ENCODE results near the gene ITPRIPL2.

Gene ITPRIPL2

GRCh38 chr16:19073344-19073743 is 40.4 kb upstream of the ITPRIPL2 start:
- no peak overlapping the region for H3K4me3 ChIP-seq (replicated peaks in 1 of 2; ENCODE audit: low read depth in 2 of 2, low read length in 2 of 2)
- DNase-seq (ENCODE audit: low read depth in 2 of 2): no peak
- TF ChIP-seq, protein P1, sequence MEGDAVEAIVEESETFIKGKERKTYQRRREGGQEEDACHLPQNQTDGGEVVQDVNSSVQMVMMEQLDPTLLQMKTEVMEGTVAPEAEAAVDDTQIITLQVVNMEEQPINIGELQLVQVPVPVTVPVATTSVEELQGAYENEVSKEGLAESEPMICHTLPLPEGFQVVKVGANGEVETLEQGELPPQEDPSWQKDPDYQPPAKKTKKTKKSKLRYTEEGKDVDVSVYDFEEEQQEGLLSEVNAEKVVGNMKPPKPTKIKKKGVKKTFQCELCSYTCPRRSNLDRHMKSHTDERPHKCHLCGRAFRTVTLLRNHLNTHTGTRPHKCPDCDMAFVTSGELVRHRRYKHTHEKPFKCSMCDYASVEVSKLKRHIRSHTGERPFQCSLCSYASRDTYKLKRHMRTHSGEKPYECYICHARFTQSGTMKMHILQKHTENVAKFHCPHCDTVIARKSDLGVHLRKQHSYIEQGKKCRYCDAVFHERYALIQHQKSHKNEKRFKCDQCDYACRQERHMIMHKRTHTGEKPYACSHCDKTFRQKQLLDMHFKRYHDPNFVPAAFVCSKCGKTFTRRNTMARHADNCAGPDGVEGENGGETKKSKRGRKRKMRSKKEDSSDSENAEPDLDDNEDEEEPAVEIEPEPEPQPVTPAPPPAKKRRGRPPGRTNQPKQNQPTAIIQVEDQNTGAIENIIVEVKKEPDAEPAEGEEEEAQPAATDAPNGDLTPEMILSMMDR (IDR thresholded peaks at IDR 0.05; ENCODE audit: low read depth, low read length): no peak

- no peak overlapping the region for H3K4me3 ChIP-seq (replicated peaks in 1 of 2; ENCODE audit: low read depth in 2 of 2, low read length in 2 of 2)
- TF ChIP-seq, protein P1 (IDR thresholded peaks at IDR 0.05; ENCODE audit: low read depth, low read length): no peak
- DNase-seq (ENCODE audit: low read depth in 2 of 2): no peak
Observed at GRCh38 chr16:19073863-19074262, 39.9 kb upstream of the ITPRIPL2 start.

- H3K4me3 ChIP-seq (replicated peaks in 1 of 2; ENCODE audit: low read depth in 2 of 2, low read length in 2 of 2): no peak overlapping the region
- TF ChIP-seq, protein P1 (IDR thresholded peaks at IDR 0.05; ENCODE audit: low read depth, low read length): no peak
- no peak for DNase-seq (ENCODE audit: low read depth in 2 of 2)
Observed at GRCh38 chr16:19075511-19075910, 38.3 kb upstream of the ITPRIPL2 start.

DNA sequence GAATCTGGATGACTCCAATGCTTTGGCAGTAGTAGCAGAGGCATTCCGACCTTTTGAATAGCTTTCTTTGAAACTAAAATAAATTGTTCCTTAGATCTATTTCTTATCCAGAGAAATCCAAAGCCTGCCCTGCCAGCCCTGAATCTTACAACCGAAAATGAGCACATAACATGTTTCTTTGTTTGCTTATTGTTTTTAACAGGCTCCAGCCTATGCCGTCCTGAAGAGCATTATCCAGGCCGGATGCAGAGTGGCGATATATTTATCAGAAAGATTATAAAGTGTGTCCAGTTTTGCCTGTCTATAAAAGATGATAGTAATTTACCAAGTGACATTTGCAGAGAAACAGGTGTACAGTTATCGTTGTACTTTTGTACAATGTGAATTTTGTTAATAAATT is 35.9 kb upstream of the ITPRIPL2 start:
- TF ChIP-seq, protein P1 (IDR thresholded peaks at IDR 0.05; ENCODE audit: low read depth, low read length): no peak
- DNase-seq (ENCODE audit: low read depth in 2 of 2): no peak
- H3K4me3 ChIP-seq (replicated peaks in 1 of 2; ENCODE audit: low read depth in 2 of 2, low read length in 2 of 2): no peak overlapping the region

- TF ChIP-seq, protein P1 (IDR thresholded peaks at IDR 0.05; ENCODE audit: low read depth, low read length): no peak
- H3K4me3 ChIP-seq (replicated peaks in 1 of 2; ENCODE audit: low read depth in 2 of 2, low read length in 2 of 2): no peak overlapping the region
- DNase-seq (ENCODE audit: low read depth in 2 of 2): no peak
Observed at GRCh38 chr16:19083670-19084069, 30.1 kb upstream of the ITPRIPL2 start.

DNA sequence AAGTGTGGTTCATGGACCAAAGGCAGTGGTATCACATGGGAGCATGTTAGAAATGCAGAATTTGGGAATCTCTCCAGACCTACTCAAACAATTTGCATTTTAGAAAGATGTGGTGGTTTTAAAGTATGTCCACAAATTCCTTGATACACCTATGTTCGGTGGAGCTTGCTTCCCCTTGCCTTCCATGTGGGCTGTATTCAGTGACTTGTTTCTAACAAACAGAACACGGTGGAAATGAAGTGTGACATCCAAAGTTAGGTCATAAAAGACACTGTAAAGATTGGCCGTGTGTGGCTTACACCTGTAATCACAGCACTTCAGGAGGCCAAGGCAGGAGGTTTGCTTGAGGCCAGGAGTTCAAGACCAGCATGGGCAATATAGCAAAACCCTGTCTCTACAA is 29.6 kb upstream of the ITPRIPL2 start:
- H3K4me3 ChIP-seq (replicated peaks in 1 of 2; ENCODE audit: low read depth in 2 of 2, low read length in 2 of 2): no peak overlapping the region
- no peak for DNase-seq (ENCODE audit: low read depth in 2 of 2)
- TF ChIP-seq, protein P1 (IDR thresholded peaks at IDR 0.05; ENCODE audit: low read depth, low read length): no peak

DNA sequence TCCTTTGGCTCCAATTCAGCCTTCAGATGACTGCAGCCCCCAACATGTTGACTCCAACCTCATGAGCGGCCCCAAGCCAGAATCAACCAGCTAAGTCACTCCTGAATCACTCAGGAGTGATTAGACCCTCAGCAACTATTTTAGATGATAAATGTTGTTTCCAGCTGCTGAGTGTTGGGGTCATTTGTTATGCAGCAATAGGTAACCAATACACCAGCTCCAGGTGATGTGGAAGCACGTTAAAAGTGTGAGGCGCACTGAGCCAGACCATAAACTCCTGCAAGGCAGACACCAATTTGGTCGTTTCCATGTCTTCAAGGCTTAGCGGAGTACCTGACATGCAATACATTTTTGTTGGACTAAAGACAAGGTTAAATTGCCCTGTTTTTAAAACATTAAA is 28.9 kb upstream of the ITPRIPL2 start:
- H3K4me3 ChIP-seq (replicated peaks in 1 of 2; ENCODE audit: low read depth in 2 of 2, low read length in 2 of 2): no peak overlapping the region
- DNase-seq (ENCODE audit: low read depth in 2 of 2): no peak
- TF ChIP-seq, protein P1 (IDR thresholded peaks at IDR 0.05; ENCODE audit: low read depth, low read length): no peak
